Lung (tissue), 12 donors: Measurements from ENCODE around the gene ZNF296. TPM values are rescaled to one million over a fixed set of nuclear protein-coding genes. Genes with fewer than 3 reads are reported as not detected.

Source experiments
- ATAC-seq: fragments of 200-7000 bp; cut with Tn5 transposase; one replicate; pipeline ENCODE4 v1.9.1; 2020; ENCODE audit warnings: moderate number of reproducible peaks; ENCODE audit not compliant: insufficient read depth, low FRiP score
- DNase-seq, 3 donors: peaks; one replicate each; pipeline ENCODE4 v3.0.0-alpha.2; 2013 to 2017
- H3K27ac ChIP-seq, 2 donors: one replicate each; pipeline ENCODE4 v1.5.1; 2013; ENCODE audit warnings: mild to moderate bottlenecking in 2 of 2, moderate library complexity in 2 of 2, control low read depth in 1 of 2, inconsistent platforms in 1 of 2, low read depth in 1 of 2, low read length in 1 of 2
- H3K27me3 ChIP-seq, 3 donors: one replicate each; pipeline ENCODE4 v1.5.1; 2013; ENCODE audit warnings: low read length in 2 of 3; ENCODE audit not compliant: control insufficient read depth in 3 of 3, insufficient read depth in 3 of 3
- H3K36me3 ChIP-seq, 4 donors: one replicate each; pipeline ENCODE4 v1.5.1; 2013; ENCODE audit warnings: low read length in 4 of 4, mild to moderate bottlenecking in 1 of 4, moderate library complexity in 1 of 4; ENCODE audit not compliant: control insufficient read depth in 4 of 4, insufficient read depth in 4 of 4
- H3K4me1 ChIP-seq, 5 donors: one replicate each; pipeline ENCODE4 v1.5.1; 2013; ENCODE audit warnings: low read length in 5 of 5, mild to moderate bottlenecking in 2 of 5, moderate library complexity in 1 of 5; ENCODE audit not compliant: control insufficient read depth in 5 of 5, insufficient read depth in 5 of 5
- H3K4me3 ChIP-seq: one replicate; pipeline ENCODE4 v1.5.1; 2013; ENCODE audit warnings: mild to moderate bottlenecking, control low read depth, moderate library complexity
- H3K9ac ChIP-seq, 2 donors: one replicate each; pipeline ENCODE4 v1.5.1; 2013; ENCODE audit warnings: low read length in 2 of 2, control low read depth in 1 of 2; ENCODE audit not compliant: insufficient read depth in 1 of 2
- H3K9me3 ChIP-seq, 4 donors: one replicate each; pipeline ENCODE4 v1.5.1; 2013; ENCODE audit warnings: low read length in 3 of 4, mild to moderate bottlenecking in 1 of 4, moderate library complexity in 1 of 4; ENCODE audit not compliant: control insufficient read depth in 4 of 4, insufficient read depth in 3 of 4
- WGBS, 2 donors: extraction: QIAGEN DNeasy Blood & Tissue Kit; methylation state at CpG; one replicate each; pipeline ENCODE4 v1.1.7; 2013; 5-methylcytosine and 5-hydroxymethylcytosine counted together
- polyA plus RNA-seq, 2 donors: library from polyadenylated mRNA; stranded (reverse); fragments of 200-250 nt; gene quantifications; one replicate each; pipeline ENCODE4 v1.2.1, GENCODE V29; 2013
- total RNA-seq, 2 donors: library from RNA; depleted of rRNA in 1 of 2; stranded (reverse); fragments of >200 nt in 1 of 2; gene quantifications; one replicate each; pipeline ENCODE4 v1.2.1, GENCODE V29; 2014 to 2021
- TF ChIP-seq, protein P1 (sequence below): IDR thresholded peaks from 2 replicates; pipeline ENCODE4 v1.5.1; 2012; ENCODE audit warnings: mild to moderate bottlenecking; ENCODE audit errors: control extremely low read depth, extremely low read depth
- donor health status: control.
- donor health status: control.
- donor health status: Bipolar disorder and iron deficiency.
- donor health status: healthy.
- donor health status: DM: yes; HTN: yes; CAD: no.

The ZNF296 gene
- total and polyA plus RNA-seq, 4 donors, result 0.43 to 3.9 (median 2.8) TPM

DNA sequence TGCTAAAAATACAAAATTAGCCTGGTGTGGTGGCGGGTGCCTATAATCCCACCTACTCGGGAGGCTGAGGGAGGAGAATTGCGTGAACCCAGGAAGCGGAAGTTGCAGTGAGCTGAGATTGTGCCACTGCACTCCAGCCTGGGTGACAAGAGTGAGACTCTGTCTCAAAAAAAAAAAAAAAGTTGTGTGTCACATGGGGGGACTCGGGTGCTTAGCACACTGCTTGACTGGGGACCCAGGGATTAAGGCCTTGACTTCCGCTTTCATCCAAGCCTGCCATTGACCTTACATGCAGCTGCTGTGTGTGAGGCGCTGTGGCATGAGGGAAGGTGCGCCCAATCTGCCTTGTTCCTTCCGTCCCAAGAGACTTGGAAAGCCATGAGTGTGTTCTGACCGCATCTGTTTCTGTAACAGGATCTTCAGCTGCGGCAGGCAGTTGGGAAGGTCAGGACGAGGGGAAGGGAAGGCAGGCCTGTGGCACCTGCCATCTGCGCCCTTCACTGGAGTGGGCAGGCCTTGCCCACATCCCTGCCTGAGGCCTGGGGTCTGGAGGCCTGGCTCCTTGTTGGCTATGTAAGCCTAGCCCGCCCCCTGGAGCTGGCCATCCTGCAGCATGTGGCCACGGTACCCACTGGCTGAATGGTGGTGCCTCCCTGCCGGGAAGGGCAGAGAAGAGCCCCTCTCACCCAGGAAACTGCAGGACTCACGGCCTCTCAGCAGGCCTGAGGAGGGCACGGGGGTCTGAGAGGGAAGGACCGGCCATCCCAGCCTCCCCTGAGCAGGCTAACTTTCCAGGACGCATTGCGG lies 39.7 kb upstream of the ZNF296 start:
- WGBS, 2 donors, result 63 to 88% methylated on average over 21 of the region's 21 CpGs
- H3K36me3 ChIP-seq, result peaks cover 0 to 2% (median 0%) of the 10 kb centered on the region in 4 donors
- peaks cover 0 to 33% (median 4%) of the 10 kb centered on the region in 5 donors for H3K4me1 ChIP-seq

DNA sequence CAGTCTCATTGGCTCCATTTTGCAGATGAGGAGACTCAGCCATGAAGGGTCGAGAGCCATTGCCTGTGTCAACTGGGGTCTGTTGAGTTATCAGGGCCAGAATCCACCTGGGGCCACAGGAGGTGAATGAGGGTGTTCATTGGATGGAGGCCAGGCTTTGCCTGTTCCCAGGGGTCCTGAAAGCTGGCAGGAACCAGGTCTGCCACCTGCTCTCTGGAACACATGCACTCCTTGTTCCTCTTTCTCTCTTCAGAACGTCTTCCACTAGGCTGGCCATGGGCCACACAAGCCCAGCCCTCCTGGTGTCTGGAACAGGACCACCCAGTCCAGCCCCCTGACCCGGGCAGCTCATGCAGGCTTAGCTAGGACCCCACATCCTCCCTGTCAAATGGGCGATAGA lies 37.8 kb upstream of the ZNF296 start:
- Histone ChIP-seq H3K27me3 (no peaks in the 10 kb centered on the region), H3K4me3 (no peak overlapping the region), H3K27ac (no peak overlapping the region), H3K9me3 (no peaks in the 10 kb centered on the region), H3K9ac (no peak overlapping the region), H3K4me1 (peaks cover 0 to 31% (median 4%) of the 10 kb centered on the region in 5 donors), H3K36me3 (peaks cover 0 to 4% (median 2%) of the 10 kb centered on the region in 4 donors)
- TF ChIP-seq, protein P1, sequence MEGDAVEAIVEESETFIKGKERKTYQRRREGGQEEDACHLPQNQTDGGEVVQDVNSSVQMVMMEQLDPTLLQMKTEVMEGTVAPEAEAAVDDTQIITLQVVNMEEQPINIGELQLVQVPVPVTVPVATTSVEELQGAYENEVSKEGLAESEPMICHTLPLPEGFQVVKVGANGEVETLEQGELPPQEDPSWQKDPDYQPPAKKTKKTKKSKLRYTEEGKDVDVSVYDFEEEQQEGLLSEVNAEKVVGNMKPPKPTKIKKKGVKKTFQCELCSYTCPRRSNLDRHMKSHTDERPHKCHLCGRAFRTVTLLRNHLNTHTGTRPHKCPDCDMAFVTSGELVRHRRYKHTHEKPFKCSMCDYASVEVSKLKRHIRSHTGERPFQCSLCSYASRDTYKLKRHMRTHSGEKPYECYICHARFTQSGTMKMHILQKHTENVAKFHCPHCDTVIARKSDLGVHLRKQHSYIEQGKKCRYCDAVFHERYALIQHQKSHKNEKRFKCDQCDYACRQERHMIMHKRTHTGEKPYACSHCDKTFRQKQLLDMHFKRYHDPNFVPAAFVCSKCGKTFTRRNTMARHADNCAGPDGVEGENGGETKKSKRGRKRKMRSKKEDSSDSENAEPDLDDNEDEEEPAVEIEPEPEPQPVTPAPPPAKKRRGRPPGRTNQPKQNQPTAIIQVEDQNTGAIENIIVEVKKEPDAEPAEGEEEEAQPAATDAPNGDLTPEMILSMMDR, result no peak
- WGBS, 2 donors, result 72% methylated on average over 4 of the region's 4 CpGs
- ATAC-seq (no peak), DNase-seq (no peak)

More for the DNA sequence above, 39.7 kb upstream of the ZNF296 start:
- Histone ChIP-seq H3K27ac (no peak overlapping the region), H3K9ac (no peak overlapping the region), H3K9me3 (no peaks in the 10 kb centered on the region), H3K27me3 (no peaks in the 10 kb centered on the region), H3K4me3 (no peak overlapping the region)
- TF ChIP-seq, protein P1, result no peak
- no peak for ATAC-seq
- DNase-seq, result no peak

DNA sequence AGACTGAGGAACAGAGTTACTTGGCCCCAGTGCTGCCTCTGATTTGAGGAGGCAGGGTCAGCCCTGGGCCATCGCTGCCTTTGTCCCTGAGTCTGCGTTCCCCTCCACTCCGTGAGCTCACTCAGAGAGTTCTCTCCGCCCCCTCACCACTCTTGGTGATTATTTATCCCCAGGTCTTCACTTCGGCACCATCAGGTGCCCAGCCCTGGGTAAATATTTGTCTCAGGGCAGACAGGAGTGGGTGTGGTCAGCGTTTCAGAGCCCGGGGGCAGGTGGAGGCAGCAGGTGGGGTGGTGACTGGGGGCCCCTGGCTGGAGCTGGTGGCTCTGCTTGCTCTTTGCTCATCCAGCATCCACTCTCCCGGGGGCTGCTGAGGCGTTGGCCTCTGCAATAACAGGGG lies 37.4 kb upstream of the ZNF296 start:
- TF ChIP-seq, protein P1, result no peak
- ATAC-seq, result no peak
- Histone ChIP-seq H3K27ac (no peak overlapping the region), H3K9me3 (no peaks in the 10 kb centered on the region), H3K27me3 (no peaks in the 10 kb centered on the region), H3K9ac (no peak overlapping the region), H3K36me3 (peaks cover 0 to 4% (median 2%) of the 10 kb centered on the region in 4 donors), H3K4me3 (no peak overlapping the region), H3K4me1 (peaks cover 0 to 31% (median 4%) of the 10 kb centered on the region in 5 donors)
- 63 to 76% methylated on average over 9 of the region's 9 CpGs for WGBS, 2 donors
- peak in 2 of 3 donors; percentile 17 to 38 for DNase-seq
